Measurements from ENCODE around the gene INAVA.
"Not testable (repeated sequence)": the region's sequence is repeated elsewhere in the genome, so short reads cannot be mapped to it uniquely, and the experiment has no call there.

The INAVA gene

GRCh38 chr1:200960236-200960947 is 65.7 kb downstream of the INAVA start:
- no peak overlapping the region for H3K4me3 ChIP-seq (ENCODE audit: low read depth, low read length)

- no peak overlapping the region for H3K4me3 ChIP-seq (ENCODE audit: low read depth, low read length)
These were observed 66.2 kb downstream of the INAVA start for GRCh38 chr1:200960948-200961340.

- not testable (repeated sequence) for H3K4me3 ChIP-seq (ENCODE audit: low read depth, low read length)
These were observed 67.5 kb downstream of the INAVA start for GRCh38 chr1:200962151-200962550.

- no peak overlapping the region for H3K4me3 ChIP-seq (ENCODE audit: low read depth, low read length)
These were observed 67.9 kb downstream of the INAVA start for GRCh38 chr1:200962631-200963030.

GRCh38 chr1:200963076-200963475 is 68.4 kb downstream of the INAVA start:
- no peak overlapping the region for H3K4me3 ChIP-seq (ENCODE audit: low read depth, low read length)

- H3K4me3 ChIP-seq (ENCODE audit: low read depth, low read length) = not testable (repeated sequence)
These were observed 69.2 kb downstream of the INAVA start for GRCh38 chr1:200963888-200964287.

All from iPS-11a (cell line).